Skin of body (tissue), 2 donors: ENCODE results near the gene P4HA3. TPM values are rescaled to one million over a fixed set of nuclear protein-coding genes. Genes with fewer than 3 reads are reported as not detected.

Experiments used
- DNase-seq: peaks from one replicate; lab custom pipeline; 2025; lab: John Stamatoyannopoulos, UW
- total RNA-seq: library from RNA; depleted of rRNA; stranded (reverse); fragments of >200 nt; gene quantifications from one replicate; pipeline ENCODE4 v1.2.3, GENCODE V29; 2014

The P4HA3 gene
- total RNA-seq, 1 donor from 2014 or later = 0.79 TPM

DNA sequence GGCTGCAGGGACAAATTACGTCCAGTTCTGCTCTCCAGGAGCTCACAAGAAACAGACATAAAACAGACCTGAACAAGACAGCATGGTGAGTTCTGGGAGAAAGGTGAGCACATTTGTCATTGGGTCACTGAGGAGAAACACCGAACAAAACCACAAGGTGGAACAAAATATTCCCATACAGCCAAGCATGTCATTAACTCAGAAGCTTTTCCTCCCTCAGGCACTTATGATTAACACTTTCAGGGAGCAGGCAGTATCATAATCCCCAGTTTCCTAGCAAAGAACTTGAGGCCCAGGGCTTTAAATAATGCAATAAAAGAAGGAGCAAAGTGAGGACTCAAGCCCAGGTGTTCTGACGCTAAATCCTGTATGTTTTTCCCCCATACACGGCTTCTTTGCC, 43.0 kb downstream of the P4HA3 start:
- DNase-seq = no peak

DNA sequence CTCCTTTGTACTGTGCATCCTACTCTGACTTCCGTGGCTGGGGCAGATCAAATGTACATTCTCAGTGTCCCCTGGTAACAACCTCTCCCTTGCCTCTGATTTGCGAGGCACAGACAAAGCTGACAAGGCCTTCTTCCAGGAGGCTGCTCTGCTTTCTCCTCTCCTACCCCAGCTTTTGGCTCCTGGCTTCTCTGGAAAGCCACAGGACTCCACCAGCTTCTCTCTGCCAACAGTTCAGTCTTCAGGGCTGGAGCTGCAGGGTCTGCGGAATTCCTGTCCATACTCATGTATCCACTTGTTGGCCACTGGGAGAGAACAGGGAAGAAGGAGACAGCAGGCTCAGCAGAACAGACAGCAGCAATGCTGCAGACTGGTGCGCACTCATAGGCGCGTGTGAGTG, 44.4 kb downstream of the P4HA3 start:
- no peak for DNase-seq

GRCh38 chr11:74265256-74265655, 46.2 kb downstream of the P4HA3 start:
- no peak for DNase-seq

GRCh38 chr11:74262725-74263124, 48.7 kb downstream of the P4HA3 start:
- no peak for DNase-seq

DNA sequence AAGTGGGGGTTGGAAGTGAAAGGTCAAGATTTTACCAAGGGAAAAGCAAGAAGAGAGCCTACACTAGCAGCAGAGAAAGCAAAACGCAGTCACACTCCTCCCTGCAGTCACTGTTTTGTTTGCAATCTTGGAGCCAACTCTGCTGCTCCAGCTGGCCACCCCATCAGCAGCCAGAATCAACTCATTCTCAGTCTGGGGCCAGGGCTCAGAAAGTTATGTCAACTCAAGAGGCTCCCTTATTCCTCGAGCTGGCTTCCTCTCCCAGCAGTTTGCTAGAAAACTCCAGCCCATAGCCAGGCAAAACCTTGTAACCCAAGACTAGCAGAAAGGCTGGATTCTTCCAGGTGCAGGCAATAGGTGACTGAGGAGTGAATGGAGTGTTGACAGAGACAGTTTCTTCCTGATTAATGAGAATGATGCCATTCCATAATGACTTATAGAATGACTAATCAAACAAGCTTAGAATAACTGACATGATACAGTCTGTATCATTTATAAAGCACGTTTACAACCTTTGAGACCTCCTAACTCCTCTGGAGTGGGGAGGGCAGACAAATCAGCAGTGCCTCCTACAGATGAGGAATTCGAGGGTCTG, 53.4 kb downstream of the P4HA3 start:
- DNase-seq = peak; percentile 63

DNA sequence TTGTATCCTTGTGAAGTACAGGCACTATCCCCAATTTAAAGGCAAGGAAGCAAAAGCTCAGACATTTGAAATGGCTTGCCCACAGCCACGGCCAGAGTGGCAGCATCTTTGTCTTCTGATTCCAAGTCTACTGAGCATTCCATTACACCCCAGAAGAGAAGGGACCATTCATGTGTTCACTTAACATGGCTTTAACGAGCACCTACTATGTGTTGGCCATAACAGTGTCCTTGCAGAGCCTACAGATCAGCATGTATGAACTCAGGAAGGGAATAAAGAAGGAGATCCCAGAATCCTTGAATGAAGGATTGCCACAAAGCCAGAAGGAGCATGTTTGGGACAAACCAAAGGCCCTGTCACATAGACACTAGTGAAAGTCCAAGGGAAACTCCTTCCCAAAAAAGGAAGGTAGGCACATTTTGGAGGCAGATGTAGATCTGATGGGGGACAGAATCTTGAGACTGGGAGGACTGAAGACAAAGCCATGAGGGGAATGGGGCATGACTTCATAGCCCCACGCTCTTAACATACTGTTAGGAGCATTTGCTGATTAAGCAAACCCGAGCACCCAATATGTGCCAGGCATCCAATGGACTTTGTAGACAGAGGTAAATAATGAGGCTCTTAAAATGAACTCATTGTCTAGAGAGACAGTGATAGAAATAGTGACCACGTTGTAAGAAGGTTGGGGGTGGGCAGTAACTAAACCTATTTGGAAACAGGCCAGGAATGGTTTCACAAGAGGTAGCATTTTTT, 54.9 kb downstream of the P4HA3 start:
- DNase-seq = no peak

- peak; percentile 50 for DNase-seq
These were observed 55.6 kb downstream of the P4HA3 start for GRCh38 chr11:74255741-74256375.

DNA sequence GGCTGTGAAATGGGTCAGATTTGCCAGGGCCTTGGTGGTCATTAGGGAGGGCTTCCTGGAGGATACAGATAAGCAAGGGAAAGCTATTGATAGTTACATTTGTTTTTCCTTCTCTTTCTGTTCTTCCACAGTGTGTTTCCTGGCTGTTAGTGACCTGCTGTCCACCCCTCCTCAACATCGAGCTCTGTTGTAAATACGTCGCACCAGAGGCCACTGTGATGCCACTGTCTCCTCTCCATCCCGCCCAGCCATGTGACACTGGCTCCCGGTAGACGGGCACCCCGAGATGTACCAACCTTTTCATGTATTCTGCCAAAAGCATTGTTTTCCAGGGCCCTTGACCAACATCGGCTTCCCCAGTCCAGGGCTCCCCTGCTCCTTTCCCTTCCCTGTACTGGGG, 58.1 kb downstream of the P4HA3 start:
- no peak for DNase-seq

DNA sequence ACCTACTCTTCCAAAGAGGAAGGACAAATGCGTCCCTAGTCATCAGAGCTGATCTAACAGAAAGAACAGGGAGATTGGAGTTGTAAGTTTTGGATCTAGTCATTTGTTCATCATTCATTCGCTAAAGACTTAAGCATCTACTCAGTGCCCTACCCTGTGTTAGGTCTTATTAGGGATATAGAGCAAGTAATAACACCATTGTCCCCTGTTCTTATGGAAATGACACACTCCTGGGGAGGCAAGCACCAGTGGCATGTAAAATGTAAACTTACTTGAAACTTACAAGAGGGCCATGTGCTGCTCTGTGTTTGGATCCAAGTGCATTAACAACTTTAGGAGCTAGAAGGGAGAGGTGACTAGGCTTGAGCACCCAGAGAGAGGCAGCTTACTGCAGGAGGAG, 61.9 kb downstream of the P4HA3 start:
- DNase-seq = no peak

DNA sequence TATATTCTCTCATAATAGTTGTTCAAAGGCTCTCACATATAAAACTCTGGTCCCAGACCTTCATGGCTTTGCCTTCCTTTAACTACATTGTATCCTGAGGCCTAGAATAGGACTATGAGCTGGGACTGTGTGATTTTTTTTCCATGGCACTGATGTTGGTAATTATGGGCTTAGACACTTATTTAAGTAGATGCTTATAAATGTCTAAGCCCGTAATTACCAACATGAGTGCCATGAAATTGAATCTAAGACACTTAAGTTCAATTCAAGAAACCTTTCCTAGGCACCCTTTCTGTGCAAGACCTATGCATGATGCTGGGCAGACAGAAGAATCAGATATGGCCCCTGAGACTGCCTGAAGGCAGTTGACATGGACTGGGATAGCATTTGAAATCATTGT, 63.0 kb downstream of the P4HA3 start:
- DNase-seq = no peak

GRCh38 chr11:74238243-74238642, 73.2 kb downstream of the P4HA3 start:
- no peak for DNase-seq

DNA sequence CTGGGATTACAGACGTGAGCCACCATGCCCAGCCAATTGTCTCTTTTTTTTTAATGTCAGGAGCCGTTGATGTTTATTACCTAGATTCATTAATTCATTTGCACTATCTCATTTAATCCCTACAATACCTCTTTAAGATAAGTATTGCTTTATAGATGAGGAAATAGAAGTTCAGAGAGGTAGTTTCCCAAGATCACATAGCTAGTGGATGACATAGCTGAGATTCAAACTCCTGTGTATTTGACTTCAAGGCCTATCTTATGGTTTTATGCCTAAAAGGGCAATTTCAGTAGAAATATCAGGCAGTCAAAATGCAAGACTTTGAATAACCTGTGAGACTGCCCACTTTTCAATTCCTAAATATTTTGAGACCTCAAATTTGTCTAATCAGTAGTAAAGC, 73.9 kb downstream of the P4HA3 start:
- DNase-seq = no peak

GRCh38 chr11:74235121-74235520, 76.3 kb downstream of the P4HA3 start:
- no peak for DNase-seq

GRCh38 chr11:74233683-74234082, 77.8 kb downstream of the P4HA3 start:
- DNase-seq = no peak

DNA sequence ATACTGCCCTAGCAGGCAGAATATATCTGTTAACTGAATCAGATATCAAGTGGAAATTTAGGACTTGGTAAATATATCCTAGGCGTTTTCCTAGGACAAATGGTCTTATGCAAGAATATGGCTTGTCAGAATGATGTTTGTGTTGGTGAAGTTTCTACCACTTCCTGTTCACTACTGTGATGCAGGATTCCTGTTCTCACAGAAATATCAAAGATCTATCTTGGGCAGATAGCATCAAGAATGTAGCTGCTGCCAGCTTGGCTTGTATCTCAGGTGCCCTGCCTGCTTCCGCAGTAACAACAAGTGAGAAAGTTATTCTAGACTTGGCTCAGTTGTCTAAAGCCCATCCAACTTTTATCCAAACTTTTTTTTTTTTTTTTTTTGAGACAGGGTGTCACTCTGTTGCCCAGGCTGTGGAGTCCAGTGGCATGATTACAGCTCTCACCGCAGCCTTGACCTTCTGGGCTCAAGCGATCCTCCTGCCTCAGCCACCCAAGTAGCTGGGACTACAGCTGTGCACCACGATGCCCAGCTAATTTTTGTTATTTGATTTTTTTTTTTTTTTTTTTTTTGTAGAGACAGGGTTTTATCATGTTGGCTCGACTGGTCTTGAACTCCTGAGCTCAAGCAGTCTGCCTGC, 79.0 kb downstream of the P4HA3 start:
- DNase-seq = no peak

- DNase-seq = no peak
These were observed 84.5 kb downstream of the P4HA3 start for GRCh38 chr11:74226907-74227306.

- no peak for DNase-seq
These were observed 85.9 kb downstream of the P4HA3 start for GRCh38 chr11:74225565-74225964.

DNA sequence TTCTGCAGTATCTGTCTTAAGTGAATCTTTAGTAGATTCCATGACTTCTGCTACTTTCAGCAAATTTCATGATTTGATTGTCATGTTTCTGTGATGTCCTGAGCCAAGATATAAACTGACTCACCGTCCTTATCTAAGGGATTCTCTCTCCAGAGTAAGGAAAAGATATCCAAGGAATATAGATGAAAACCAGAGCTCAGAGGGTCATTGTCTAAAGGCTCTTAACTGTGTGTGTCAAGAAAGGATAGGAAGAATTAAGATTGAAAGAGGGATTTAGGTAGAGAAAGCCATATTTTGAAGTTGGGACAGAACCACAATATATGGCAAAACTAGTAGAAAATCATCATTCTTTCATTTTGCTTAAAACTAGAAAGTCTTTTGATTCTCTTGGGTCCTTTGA, 89.6 kb downstream of the P4HA3 start:
- no peak for DNase-seq

GRCh38 chr11:74220376-74220775, 91.1 kb downstream of the P4HA3 start:
- DNase-seq = no peak
